T-helper 9 cell (primary cell): ENCODE results near the gene SNX11.
"Not testable (repeated sequence)": the region's sequence is repeated elsewhere in the genome, so short reads cannot be mapped to it uniquely, and the experiment has no call there.

ENCODE experiments used
- DNase-seq: peaks from one replicate; pipeline ENCODE4 v3.0.0-alpha.2; 2020
- total RNA-seq, 2 donors: gene quantifications; one replicate each; lab custom pipeline; 2026; lab: John Stamatoyannopoulos, UW

SNX11 gene
- 11.3 to 20.4 reads per million in 2 donors for total RNA-seq

DNA sequence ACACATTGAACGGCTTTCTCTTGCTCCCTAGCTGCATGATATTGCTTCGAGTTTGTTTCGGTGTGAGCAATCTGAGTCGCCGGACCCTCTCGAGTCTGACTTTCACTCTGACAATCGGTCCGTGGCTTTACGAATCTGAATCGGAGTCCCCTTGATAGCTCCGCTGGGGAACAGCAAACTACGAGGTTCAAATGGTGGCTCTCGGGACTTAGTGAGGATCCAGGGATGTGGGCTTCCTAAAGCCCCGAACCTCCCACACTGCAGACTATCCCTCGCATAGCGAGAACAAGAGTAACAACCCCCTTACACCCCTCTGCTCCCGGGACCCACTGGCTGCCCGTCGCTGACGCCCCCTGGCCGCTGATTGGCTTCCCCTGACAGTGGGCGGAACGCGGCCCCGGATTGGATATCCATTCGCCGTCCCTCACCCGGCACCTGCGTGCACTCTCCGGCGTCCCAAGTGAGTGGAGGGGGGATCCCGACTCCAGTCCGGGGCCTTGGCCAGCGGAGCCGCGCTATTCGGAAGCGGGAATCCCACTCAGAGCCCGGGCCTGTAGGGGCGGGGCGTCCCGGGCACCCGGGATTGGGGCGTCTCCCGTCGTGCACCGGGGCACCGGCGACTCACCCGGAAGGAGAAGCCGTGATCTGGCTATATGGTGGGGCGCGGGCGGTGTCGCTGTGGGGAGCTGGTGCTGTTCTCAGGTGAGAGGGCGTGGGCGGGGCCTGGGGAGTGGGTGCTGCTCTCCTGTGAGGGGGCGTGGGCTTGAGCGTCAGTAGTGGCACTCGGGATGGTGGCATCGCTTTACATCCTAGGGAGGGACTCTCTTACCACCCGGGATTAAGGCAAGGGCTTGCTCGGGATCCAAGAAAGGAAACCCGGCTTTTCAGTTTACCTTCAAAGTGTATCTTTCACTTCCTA lies at the start of gene SNX11:
Gene SNX11 (plus strand): TSS at position 630 of the 919 bp plus-strand sequence. CDS start 4,278 bp downstream, outside the sequence.
- peak; percentile 97 for DNase-seq

GRCh38 chr17:48058393-48059124 lies 49.0 kb upstream of the SNX11 start:
- no peak for DNase-seq

DNA sequence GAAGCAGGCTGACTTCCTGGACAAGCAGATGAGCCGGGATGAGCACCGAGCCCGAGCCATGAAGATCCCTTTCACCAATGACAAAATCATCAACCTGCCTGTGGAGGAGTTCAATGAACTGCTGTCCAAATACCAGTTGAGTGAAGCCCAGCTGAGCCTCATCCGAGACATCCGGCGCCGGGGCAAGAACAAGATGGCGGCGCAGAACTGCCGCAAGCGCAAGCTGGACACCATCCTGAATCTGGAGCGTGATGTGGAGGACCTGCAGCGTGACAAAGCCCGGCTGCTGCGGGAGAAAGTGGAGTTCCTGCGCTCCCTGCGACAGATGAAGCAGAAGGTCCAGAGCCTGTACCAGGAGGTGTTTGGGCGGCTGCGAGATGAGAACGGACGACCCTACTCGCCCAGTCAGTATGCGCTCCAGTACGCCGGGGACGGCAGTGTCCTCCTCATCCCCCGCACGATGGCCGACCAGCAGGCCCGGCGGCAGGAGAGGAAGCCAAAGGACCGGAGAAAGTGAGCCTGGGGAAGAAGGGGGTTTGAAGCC lies 48.4 kb upstream of the SNX11 start:
- no peak for DNase-seq

GRCh38 chr17:48060249-48060648 lies 47.3 kb upstream of the SNX11 start:
- no peak for DNase-seq

DNA sequence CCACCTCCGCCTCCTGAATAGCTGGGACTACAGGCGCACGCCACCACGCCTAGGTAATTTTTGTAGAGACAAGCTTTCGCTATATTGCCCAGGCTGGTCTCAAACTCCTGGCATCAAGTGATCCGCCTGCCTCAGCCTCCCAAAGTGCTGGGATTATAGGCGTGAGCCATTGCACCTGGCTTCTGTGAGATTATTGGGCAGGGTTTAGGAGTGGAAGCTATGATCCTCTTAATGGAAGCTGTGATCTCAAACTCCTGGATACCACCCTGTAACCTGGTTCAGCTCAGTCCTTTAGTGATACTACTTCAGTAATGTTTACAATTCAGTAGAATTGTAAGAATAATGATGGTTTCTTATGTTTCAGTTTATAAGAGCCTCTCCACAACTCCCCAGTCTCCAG lies 45.3 kb upstream of the SNX11 start:
- no peak for DNase-seq

DNA sequence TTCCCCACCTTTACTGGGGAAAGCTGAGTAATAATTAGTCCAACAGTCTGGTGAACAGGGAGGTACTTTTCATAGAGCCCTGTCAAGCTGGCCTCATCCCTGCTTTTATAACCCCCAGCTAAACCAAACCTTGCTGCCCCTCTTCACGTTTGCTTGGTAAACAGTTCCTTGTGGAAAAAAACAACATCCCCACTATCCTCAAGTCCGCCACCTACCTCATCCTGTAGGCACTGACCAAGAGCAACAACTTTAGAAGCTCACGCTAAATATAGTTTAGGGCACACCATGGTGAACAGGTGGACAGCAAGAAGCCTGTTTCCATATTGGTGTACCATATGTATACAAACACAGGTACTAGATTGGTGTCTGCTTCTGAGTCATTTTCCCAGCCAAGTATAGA lies 42.9 kb upstream of the SNX11 start:
- DNase-seq = no peak

GRCh38 chr17:48066192-48066591 lies 41.4 kb upstream of the SNX11 start:
- no peak for DNase-seq

DNA sequence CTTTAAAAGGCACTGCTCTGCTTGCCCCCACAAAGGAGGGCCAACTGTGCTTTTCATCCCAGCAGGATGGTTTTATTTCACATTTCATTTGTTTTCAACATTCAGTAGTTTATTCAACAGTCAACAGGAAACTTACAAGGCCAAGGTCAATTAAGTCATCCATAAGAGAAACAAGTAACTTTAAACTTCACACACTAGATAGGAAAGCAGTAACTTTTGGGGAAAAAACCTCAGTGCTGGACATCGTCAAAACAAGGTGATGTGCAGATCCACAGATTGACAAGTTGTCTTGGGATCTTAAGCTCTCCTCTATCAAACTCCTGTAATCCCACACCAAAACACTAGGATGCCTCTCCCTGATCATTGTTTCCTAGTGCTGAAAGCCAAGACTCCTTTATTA lies 40.9 kb upstream of the SNX11 start:
- no peak for DNase-seq

- no peak for DNase-seq
Measured at GRCh38 chr17:48067245-48067644, 40.3 kb upstream of the SNX11 start.

DNA sequence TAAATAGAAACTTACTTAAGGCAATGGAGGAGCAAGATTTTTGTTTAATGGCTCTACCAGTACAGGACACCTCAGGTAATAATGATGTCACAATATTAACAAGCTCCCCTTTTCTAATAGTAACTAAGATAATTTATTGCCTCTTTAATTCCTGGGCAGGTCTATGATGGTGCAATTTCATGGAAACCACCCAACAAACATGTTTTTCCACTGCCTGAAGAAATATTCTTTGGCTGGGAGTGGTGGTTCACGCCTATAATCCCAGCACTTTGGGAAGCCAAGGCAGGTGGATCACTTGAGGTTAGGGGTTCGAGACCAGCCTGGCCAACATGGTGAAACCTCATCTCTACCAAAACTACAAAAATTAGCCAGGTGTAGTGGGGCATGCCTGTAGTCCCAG lies 39.8 kb upstream of the SNX11 start:
- DNase-seq = not testable (repeated sequence)

DNA sequence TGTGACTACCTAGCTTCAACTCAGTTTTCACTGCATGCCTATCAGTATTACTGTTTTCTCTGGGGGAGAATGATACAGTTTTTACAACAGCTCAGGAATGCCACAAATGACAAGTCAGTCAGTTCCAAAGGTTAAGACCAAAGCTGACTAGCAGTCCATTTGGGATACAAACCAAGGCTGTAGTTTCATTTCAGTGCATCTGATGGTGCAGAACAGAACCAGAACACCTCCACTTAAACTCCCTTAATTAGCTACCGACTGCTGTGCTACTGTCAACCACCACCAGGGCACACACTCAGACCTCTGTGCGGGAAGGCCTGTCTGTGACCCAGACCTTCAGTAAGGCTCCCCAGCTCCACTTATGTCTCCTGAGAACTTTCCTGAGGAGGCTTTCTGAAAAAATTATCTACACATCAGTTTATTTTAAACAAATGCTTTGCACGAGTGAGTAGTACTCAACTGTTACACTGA lies 39.0 kb upstream of the SNX11 start:
- DNase-seq = no peak

GRCh38 chr17:48070195-48070594 lies 37.4 kb upstream of the SNX11 start:
- no peak for DNase-seq

- no peak for DNase-seq
Measured at GRCh38 chr17:48071654-48072053, 35.9 kb upstream of the SNX11 start.

- DNase-seq = not testable (repeated sequence)
Measured at GRCh38 chr17:48072811-48073210, 34.8 kb upstream of the SNX11 start.

DNA sequence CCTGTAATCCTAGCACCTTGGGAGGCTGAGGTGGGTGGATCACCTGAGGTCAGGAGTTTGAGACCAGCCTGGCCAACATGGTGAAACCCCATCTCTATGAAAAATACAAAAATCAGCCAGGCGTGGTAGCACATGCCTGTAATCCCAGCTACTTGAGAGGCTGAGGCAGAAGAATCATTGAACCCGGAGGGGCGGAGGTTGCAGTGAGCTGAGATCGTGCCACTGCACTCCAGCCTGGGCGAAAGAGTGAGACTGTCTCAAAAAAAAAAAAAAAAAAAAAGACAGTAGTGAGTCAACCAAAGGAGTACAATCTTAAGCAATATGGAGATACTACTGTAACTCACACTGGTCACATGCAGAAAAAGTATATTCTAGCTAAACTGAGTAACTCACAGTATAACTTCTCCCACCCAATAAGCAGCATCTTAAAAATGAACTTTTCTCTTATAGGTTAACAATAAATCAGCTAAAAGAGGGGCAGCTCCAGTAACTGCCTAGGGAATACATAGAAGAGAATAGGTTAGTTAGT lies 33.9 kb upstream of the SNX11 start:
- not testable (repeated sequence) for DNase-seq

GRCh38 chr17:48074322-48075081 lies 33.1 kb upstream of the SNX11 start:
- DNase-seq = peak; percentile 72

- DNase-seq = not testable (repeated sequence)
Measured at GRCh38 chr17:48077152-48077551, 30.4 kb upstream of the SNX11 start.

DNA sequence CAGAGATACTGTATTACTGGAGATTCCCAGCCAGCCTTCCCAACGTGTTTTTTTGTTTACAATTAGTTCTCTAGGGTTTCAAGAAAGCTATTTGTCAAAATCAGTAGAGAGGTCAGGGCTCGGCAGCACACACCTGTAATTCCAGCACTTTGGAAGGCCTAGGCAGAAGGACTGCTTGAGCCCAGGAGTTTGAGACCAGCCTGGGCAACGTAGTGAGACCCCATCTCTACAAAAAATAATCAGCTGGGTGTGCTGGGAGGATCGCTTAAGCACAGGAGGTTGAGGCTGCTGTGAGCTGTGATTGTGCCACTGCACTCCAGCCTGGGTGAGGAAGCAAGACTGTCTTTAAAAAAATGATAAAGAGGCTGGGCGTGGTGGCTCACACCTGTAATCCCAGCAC lies 25.7 kb upstream of the SNX11 start:
- no peak for DNase-seq

DNA sequence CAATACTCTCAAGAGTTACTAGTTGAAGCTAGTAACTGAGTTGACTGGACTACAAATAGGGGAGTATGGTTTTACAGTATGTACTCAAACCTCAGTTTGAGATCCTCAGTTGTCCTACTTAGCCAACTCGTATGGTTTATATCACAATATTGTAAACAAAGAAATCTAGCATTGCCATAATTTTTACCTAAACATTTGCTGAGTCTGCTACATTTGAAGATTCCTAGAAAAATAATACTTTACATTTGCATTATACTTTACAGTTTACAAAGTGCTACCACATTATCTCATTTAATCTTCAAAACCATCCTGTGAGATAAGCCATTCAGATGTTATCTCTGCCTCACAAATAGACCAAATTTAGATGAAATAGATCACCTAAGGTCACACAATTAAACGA lies 22.6 kb upstream of the SNX11 start:
- DNase-seq = no peak

GRCh38 chr17:48093341-48094045 lies 14.1 kb upstream of the SNX11 start:
- no peak for DNase-seq

DNA sequence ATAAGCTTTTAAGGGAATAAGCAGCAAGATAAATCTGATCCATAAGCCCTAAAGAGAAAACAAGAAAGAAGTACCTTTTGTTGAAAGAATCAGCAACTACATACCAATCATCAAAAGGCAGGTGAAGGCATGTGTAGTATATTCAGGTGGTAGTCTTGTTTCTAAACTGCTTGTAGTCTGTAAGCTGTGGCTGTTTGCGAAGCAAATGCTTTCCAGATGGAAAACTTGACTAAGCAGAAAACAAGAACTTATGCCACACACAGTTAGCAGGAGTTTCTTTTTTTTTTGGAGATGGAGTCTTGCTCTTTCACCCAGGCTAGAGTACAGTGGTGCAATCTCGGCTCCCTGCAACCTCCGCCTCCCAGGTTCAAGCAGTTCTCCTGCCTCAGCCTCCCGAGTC lies 12.0 kb upstream of the SNX11 start:
- no peak for DNase-seq

DNA sequence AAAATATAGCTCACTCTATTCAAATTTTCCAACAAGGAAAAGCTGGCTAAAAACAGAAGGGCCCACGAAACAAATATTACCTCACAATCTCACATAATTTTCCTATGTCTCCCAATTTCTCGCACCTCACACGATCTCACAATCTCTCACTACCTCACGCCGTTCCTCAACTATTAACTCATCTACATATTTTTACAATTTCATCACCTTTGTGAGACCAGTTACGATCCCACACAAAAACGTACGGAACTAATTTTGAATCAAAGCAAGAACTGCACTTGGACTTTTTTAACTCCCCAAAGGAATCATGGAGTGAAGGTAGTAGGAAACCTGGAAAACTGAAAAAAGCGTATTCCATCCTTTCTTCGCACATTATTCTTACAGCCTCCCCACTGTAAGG lies 7.4 kb upstream of the SNX11 start:
- no peak for DNase-seq
